SK-N-SH (cell line): Measurements from ENCODE around the gene SAG. TPM values are rescaled to one million over a fixed set of nuclear protein-coding genes. Genes with fewer than 3 reads are reported as not detected.

Experiments
- CTCF ChIA-PET: fragments of 300-600, 350-600 bp; formaldehyde crosslinking; extraction: SDS; loops from one replicate; lab custom pipeline; 2021; lab: Yijun Ruan, JAX
- POLR2A ChIA-PET: fragments of 350-600 bp; sonication (Branson Sonifier 250); formaldehyde crosslinking; extraction: SDS; loops from one replicate; lab custom pipeline; 2020; ENCODE audit warnings: antibody characterized with exemption, inconsistent platforms; lab: Yijun Ruan, JAX
- DNase-seq: peaks from one replicate; pipeline ENCODE4 v3.0.0; 2012
- H2AFZ ChIP-seq: fragments of 200-600 bp; sonication (generic); 2 replicates; pipeline ENCODE4 v1.8.1; 2016; ENCODE audit warnings: antibody characterized with exemption, mild to moderate bottlenecking, low read depth
- H3F3A ChIP-seq: fragments of 200-600 bp; sonication (generic); replicated peaks from 2 replicates; pipeline ENCODE3; 2016; ENCODE audit warnings: antibody characterized with exemption, mild to moderate bottlenecking; ENCODE audit not compliant: insufficient read depth
- H3K27ac ChIP-seq, 2 experiments: fragments of 200-500 bp in 1 of 2; fragments of 200-600 bp in 1 of 2; sonication (Bioruptor generic) in 1 of 2; sonication (generic), shearing (Covaris generic) in 1 of 2; 2 replicates each; pipeline versions ENCODE4 v1.5.1 to v1.6.1; 2014 to 2016; ENCODE audit warnings: low read depth in 2 of 2, inconsistent platforms in 1 of 2, low read length in 1 of 2, mild to moderate bottlenecking in 1 of 2, mixed read lengths in 1 of 2
- H3K27me3 ChIP-seq: fragments of 200-600 bp; sonication (generic), shearing (Covaris generic); 2 replicates; pipeline ENCODE4 v1.6.1; 2016; ENCODE audit warnings: mixed run types; ENCODE audit not compliant: insufficient read depth
- H3K36me3 ChIP-seq, 2 experiments: fragments of 200-500 bp in 1 of 2; fragments of 200-600 bp in 1 of 2; sonication (Bioruptor generic) in 1 of 2; sonication (generic) in 1 of 2; replicated peaks in 1 of 2; 2 replicates each; pipeline versions ENCODE3 to v1.5.1; 2014 to 2016; ENCODE audit warnings: low read length in 1 of 2, mild to moderate bottlenecking in 1 of 2; ENCODE audit not compliant: insufficient read depth in 2 of 2, control insufficient read depth in 1 of 2
- H3K4me1 ChIP-seq, 2 experiments: fragments of 200-500 bp in 1 of 2; fragments of 200-600 bp in 1 of 2; sonication (Bioruptor generic) in 1 of 2; sonication (generic), shearing (Covaris generic) in 1 of 2; 2 replicates each; pipeline versions ENCODE4 v1.5.1 to v1.6.1; 2014 to 2016; ENCODE audit warnings: low read depth in 1 of 2, low read length in 1 of 2, mixed run types in 1 of 2; ENCODE audit not compliant: insufficient read depth in 2 of 2, control insufficient read depth in 1 of 2
- H3K4me2 ChIP-seq: fragments of 200-600 bp; sonication (generic), shearing (Covaris generic); 2 replicates; pipeline ENCODE4 v1.6.1; 2017; ENCODE audit warnings: mixed run types
- H3K4me3 ChIP-seq, 2 experiments: fragments of 200-500 bp in 1 of 2; fragments of 200-600 bp in 1 of 2; sonication (Bioruptor generic) in 1 of 2; sonication (generic), shearing (Covaris generic) in 1 of 2; 2 replicates each; pipeline versions ENCODE4 v1.5.1 to v1.8.1; 2014 to 2016; ENCODE audit warnings: low read depth in 2 of 2, inconsistent platforms in 1 of 2, low read length in 1 of 2, mild to moderate bottlenecking in 1 of 2, mixed read lengths in 1 of 2, moderate library complexity in 1 of 2
- H3K79me2 ChIP-seq: fragments of 200-600 bp; sonication (generic); 2 replicates; pipeline ENCODE4 v1.8.1; 2017; ENCODE audit warnings: mild to moderate bottlenecking; ENCODE audit not compliant: insufficient read depth
- H3K9ac ChIP-seq: fragments of 200-600 bp; sonication (generic); 2 replicates; pipeline ENCODE4 v1.6.1; 2017; ENCODE audit warnings: mixed run types
- H3K9me2 ChIP-seq: fragments of 200-600 bp; sonication (generic); 2 replicates; pipeline ENCODE4 v1.6.1; 2017; ENCODE audit warnings: mixed run types
- H3K9me3 ChIP-seq: fragments of 200-600 bp; sonication (generic); 2 replicates; pipeline ENCODE4 v1.6.1; 2017; ENCODE audit warnings: mixed run types, mild to moderate bottlenecking, moderate library complexity
- H4K20me1 ChIP-seq: fragments of 200-600 bp; sonication (generic); 2 replicates; pipeline ENCODE4 v1.6.1; 2017; ENCODE audit warnings: mild to moderate bottlenecking, mixed run types; ENCODE audit not compliant: insufficient read depth
- CTCF ChIP-seq: fragments of 200-600 bp; sonication (generic); IDR thresholded peaks from 2 replicates; pipeline ENCODE4 v1.6.1; 2017; ENCODE audit warnings: antibody characterized with exemption, mild to moderate bottlenecking, moderate library complexity
- ELF1 ChIP-seq: IDR thresholded peaks from 2 replicates; pipeline ENCODE4 v1.4.0; 2012
- EP300 ChIP-seq, 2 experiments: IDR thresholded peaks; 2 replicates each; pipeline versions ENCODE4 v1.4.0 to v1.6.1; 2012; ENCODE audit warnings: borderline replicate concordance in 1 of 2, low read depth in 1 of 2, low read length in 1 of 2
- FOSL2 ChIP-seq: IDR thresholded peaks from 2 replicates; pipeline ENCODE4 v1.4.0; 2012; ENCODE audit warnings: low read depth, mild to moderate bottlenecking, moderate library complexity, borderline replicate concordance
- FOXM1 ChIP-seq: IDR thresholded peaks from 2 replicates; pipeline ENCODE4 v1.4.0; 2012; ENCODE audit warnings: low read depth, mild to moderate bottlenecking
- MEF2A ChIP-seq: IDR thresholded peaks from 2 replicates; pipeline ENCODE4 v1.4.0; 2012; ENCODE audit warnings: low read depth, borderline replicate concordance
- MXI1 ChIP-seq: IDR thresholded peaks from 2 replicates; pipeline ENCODE4 v1.6.1; 2012; ENCODE audit warnings: mild to moderate bottlenecking, low read depth, low read length, improper control_type of control experiment
- NFIC ChIP-seq: IDR thresholded peaks from 2 replicates; pipeline ENCODE4 v1.4.0; 2012; ENCODE audit warnings: borderline replicate concordance
- NRF1 ChIP-seq: IDR thresholded peaks from 2 replicates; pipeline ENCODE4 v1.6.1; 2012; ENCODE audit warnings: low read depth, mild to moderate bottlenecking, low read length
- PBX3 ChIP-seq: IDR thresholded peaks from 2 replicates; pipeline ENCODE4; 2012
- POLR2AphosphoS5 ChIP-seq: IDR thresholded peaks from 2 replicates; pipeline ENCODE4 v1.6.1; 2012; ENCODE audit warnings: low read depth, low read length
- RFX5 ChIP-seq: IDR thresholded peaks from 2 replicates; pipeline ENCODE4 v1.6.1; 2012; ENCODE audit warnings: mild to moderate bottlenecking, improper control_type of control experiment, low read length
- RXRA ChIP-seq: IDR thresholded peaks from 2 replicates; pipeline ENCODE4 v1.4.0; 2012; ENCODE audit warnings: low read depth, mild to moderate bottlenecking, borderline replicate concordance
- SMC3 ChIP-seq: IDR thresholded peaks from 2 replicates; pipeline ENCODE4 v1.6.1; 2012; ENCODE audit warnings: low read depth, low read length, improper control_type of control experiment
- TAF1 ChIP-seq: IDR thresholded peaks from 2 replicates; pipeline ENCODE4 v1.6.1; 2012; ENCODE audit warnings: low read depth, mild to moderate bottlenecking, low read length, moderate library complexity, borderline replicate concordance
- TCF12 ChIP-seq: IDR thresholded peaks from 2 replicates; pipeline ENCODE4 v1.4.0; 2012
- TEAD4 ChIP-seq: IDR thresholded peaks from 2 replicates; pipeline ENCODE4 v1.4.0; 2012; ENCODE audit warnings: mild to moderate bottlenecking, borderline replicate concordance; ENCODE audit not compliant: insufficient read depth
- USF1 ChIP-seq: IDR thresholded peaks from 2 replicates; pipeline ENCODE4 v1.4.0; 2012; ENCODE audit warnings: low read depth, borderline replicate concordance
- USF2 ChIP-seq: fragments of 150-350 bp; IDR thresholded peaks from 2 replicates; pipeline ENCODE4 v1.6.1; 2017; ENCODE audit warnings: antibody characterized with exemption, low read length, low read depth, borderline replicate concordance
- YY1 ChIP-seq: IDR thresholded peaks from 2 replicates; pipeline ENCODE4 v1.4.0; 2012; ENCODE audit warnings: low read depth, mild to moderate bottlenecking
- WGBS: methylation state at CpG from one replicate; pipeline ENCODE4 v1.1.6; 2017; ENCODE audit warnings: low lambda C conversion rate; 5-methylcytosine and 5-hydroxymethylcytosine counted together
- polyA plus RNA-seq, 3 experiments: library from polyadenylated mRNA; depleted of rRNA; stranded (reverse); fragments of >200 nt; gene quantifications; 2 replicates each; pipeline ENCODE4 v1.2.3, GENCODE V29; 2012

The SAG gene
- polyA plus RNA-seq, 1 of the 3 experiments (the other 2 are of a cell fraction), result not detected

GRCh38 chr2:233262562-233262961, 45.1 kb upstream of the SAG start:
- peaks cover 63 to 87% of the 10 kb centered on the region in 2 experiments for H3K36me3 ChIP-seq
- H4K20me1 ChIP-seq, result no peaks in the 10 kb centered on the region
- no peak overlapping the region for H2AFZ ChIP-seq
- ChIA-PET POLR2A (no interaction called here), CTCF (interaction anchor here (2.4 kb wide), 1 partner anchor 11 kb away, joined by 19 read pairs; the partner anchor contains the start of gene ATG16L1)
- 100% methylated on average over 5 of the region's 5 CpGs for WGBS
- H3K4me1 ChIP-seq, result no peaks in the 10 kb centered on the region
- no peak for TF ChIP-seq POLR2AphosphoS5
- no peak for TF ChIP-seq ELF1
- no peak for TF ChIP-seq RXRA
- no peak for TF ChIP-seq RFX5
- TF ChIP-seq EP300 (IDR thresholded peaks at IDR 0.05; ENCODE audit: borderline replicate concordance in 1 of 2, low read depth in 1 of 2, low read length in 1 of 2), result no peak
- TF ChIP-seq TCF12, result no peak
- no peak for TF ChIP-seq YY1
- TF ChIP-seq SMC3, result no peak
- TF ChIP-seq TEAD4, result no peak
- TF ChIP-seq USF1, result no peak
- TF ChIP-seq NFIC, result no peak
- TF ChIP-seq MXI1, result no peak
- no peak for TF ChIP-seq MEF2A
- TF ChIP-seq NRF1, result no peak
- no peak for TF ChIP-seq CTCF
- TF ChIP-seq TAF1, result no peak
- TF ChIP-seq USF2, result no peak
- no peak for TF ChIP-seq FOSL2
- no peak for TF ChIP-seq PBX3
- no peak for TF ChIP-seq FOXM1
- no peak for DNase-seq
- peaks cover 35% of the 10 kb centered on the region for H3K79me2 ChIP-seq
- H3K27ac ChIP-seq, result no peak overlapping the region
- no peaks in the 10 kb centered on the region for H3F3A ChIP-seq
- no peaks in the 10 kb centered on the region for H3K9me3 ChIP-seq
- no peaks in the 10 kb centered on the region for H3K9me2 ChIP-seq
- no peaks in the 10 kb centered on the region for H3K27me3 ChIP-seq
- H3K9ac ChIP-seq, result no peak overlapping the region
- H3K4me3 ChIP-seq, result no peak overlapping the region
- H3K4me2 ChIP-seq, result no peak overlapping the region
